HepG2 (cell line): Measurements from ENCODE around the gene ARHGAP33. TPM values are rescaled to one million over a fixed set of nuclear protein-coding genes. Genes with fewer than 3 reads are reported as not detected.

Source experiments
- ARID4A ChIP-seq: sonication (generic); formaldehyde crosslinking; IDR thresholded peaks from 2 replicates; pipeline ENCODE4 v1.5.0; 2020; ENCODE audit warnings: mild to moderate bottlenecking, missing genetic modification reagents, borderline replicate concordance
- DPF2 ChIP-seq: sonication (generic); formaldehyde crosslinking; IDR thresholded peaks from 2 replicates; pipeline ENCODE4 v1.4.0; 2020; ENCODE audit warnings: mild to moderate bottlenecking, low read depth, missing genetic modification reagents, borderline replicate concordance
- FLYWCH1 ChIP-seq: sonication (generic); formaldehyde crosslinking; IDR thresholded peaks from 2 replicates; pipeline ENCODE4 v1.8.1; 2023; ENCODE audit warnings: mild to moderate bottlenecking, missing genetic modification reagents
- HNF4A ChIP-seq: sonication (generic); formaldehyde crosslinking; IDR thresholded peaks from 2 replicates; pipeline ENCODE4 v1.4.0; 2020; ENCODE audit warnings: missing genetic modification reagents
- HOXA7 ChIP-seq: sonication (generic); formaldehyde crosslinking; IDR thresholded peaks from 2 replicates; pipeline ENCODE4 v1.8.1; 2022; ENCODE audit warnings: mild to moderate bottlenecking, missing genetic modification reagents, moderate library complexity
- MXI1 ChIP-seq: IDR thresholded peaks from 3 replicates; pipeline ENCODE4 v1.6.1; 2012; ENCODE audit warnings: low read depth, low read length, inconsistent platforms, borderline replicate concordance
- SALL1 ChIP-seq: sonication (generic); formaldehyde crosslinking; IDR thresholded peaks from 2 replicates; pipeline ENCODE4 v1.8.0; 2022; ENCODE audit warnings: mild to moderate bottlenecking, missing genetic modification reagents
- ZNF142 ChIP-seq: sonication (generic); formaldehyde crosslinking; IDR thresholded peaks from 2 replicates; pipeline ENCODE4 v1.4.0; 2020; ENCODE audit warnings: missing genetic modification reagents
- ZNF432 ChIP-seq: sonication (generic); formaldehyde crosslinking; IDR thresholded peaks from 2 replicates; pipeline ENCODE4 v1.5.0; 2020; ENCODE audit warnings: missing genetic modification reagents, mild to moderate bottlenecking, borderline replicate concordance
- polyA plus RNA-seq, 8 experiments: library from polyadenylated mRNA; depleted of rRNA in 3 of 8; stranded (reverse) in 7 of 8; unstranded in 1 of 8; fragments of >200 nt; fragmentation: Illumina TruSeq in 4 of 8; extraction: Trizol in 4 of 8; gene quantifications; 2 replicates each; pipeline versions ENCODE4 v1.2.1 to v1.2.3, GENCODE V29; 2011 to 2016; ENCODE audit warnings: low read depth in 4 of 8, missing spikeins in 1 of 8, mixed read lengths in 1 of 8; ENCODE audit not compliant: insufficient read depth in 1 of 8
- total RNA-seq, 5 experiments: library from RNA; depleted of rRNA; stranded (reverse); fragments of >200 nt; fragmentation: Illumina TruSeq; extraction: Trizol; gene quantifications; 2 replicates each; pipeline ENCODE4 v1.2.3, GENCODE V29; 2016; ENCODE audit warnings: low read depth in 1 of 5
- TF ChIP-seq, protein P1 (sequence below): sonication (generic); formaldehyde crosslinking; IDR thresholded peaks from 2 replicates; pipeline ENCODE4 v1.8.0; 2022; ENCODE audit warnings: missing genetic modification reagents, mild to moderate bottlenecking, inconsistent platforms, borderline replicate concordance
- TF ChIP-seq, protein P2 (sequence below): sonication (generic); formaldehyde crosslinking; IDR thresholded peaks from 2 replicates; pipeline ENCODE4 v1.9.0; 2021; ENCODE audit warnings: missing genetic modification reagents, borderline replicate concordance

Gene ARHGAP33
- total and polyA plus RNA-seq, 2 of the 13 experiments (the other 11 are each of a cell fraction or from before 2014, with no cell fraction given): 1.3 to 2.7 TPM

- peak; percentile 51 for TF ChIP-seq ARID4A
- no peak for TF ChIP-seq FLYWCH1 (CRISPR knock-in tag)
- no peak for TF ChIP-seq ZNF142 (CRISPR knock-in tag)
- TF ChIP-seq, protein P1, sequence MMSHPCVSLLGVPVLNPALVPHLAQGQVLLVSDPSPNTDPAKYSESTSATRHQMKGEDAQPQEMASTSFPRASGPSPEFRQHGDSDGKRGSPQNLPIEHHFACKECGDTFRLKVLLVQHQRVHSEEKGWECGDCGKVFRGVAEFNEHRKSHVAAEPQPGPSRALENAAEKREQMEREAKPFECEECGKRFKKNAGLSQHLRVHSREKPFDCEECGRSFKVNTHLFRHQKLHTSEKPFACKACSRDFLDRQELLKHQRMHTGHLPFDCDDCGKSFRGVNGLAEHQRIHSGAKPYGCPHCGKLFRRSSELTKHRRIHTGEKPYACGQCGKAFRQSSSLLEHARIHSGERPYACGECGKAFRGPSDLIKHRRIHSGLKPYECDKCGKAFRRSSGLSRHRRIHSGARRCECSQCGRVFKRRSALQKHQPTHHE (CRISPR knock-in tag): no peak
- TF ChIP-seq HOXA7: no peak
- TF ChIP-seq SALL1: peak; percentile 53; the same call in 1 of the 2 replicates
- TF ChIP-seq MXI1: peak; percentile 89; the same call in 2 of the 3 replicates
- no peak for TF ChIP-seq HNF4A (CRISPR knock-in tag)
- TF ChIP-seq, protein P2, sequence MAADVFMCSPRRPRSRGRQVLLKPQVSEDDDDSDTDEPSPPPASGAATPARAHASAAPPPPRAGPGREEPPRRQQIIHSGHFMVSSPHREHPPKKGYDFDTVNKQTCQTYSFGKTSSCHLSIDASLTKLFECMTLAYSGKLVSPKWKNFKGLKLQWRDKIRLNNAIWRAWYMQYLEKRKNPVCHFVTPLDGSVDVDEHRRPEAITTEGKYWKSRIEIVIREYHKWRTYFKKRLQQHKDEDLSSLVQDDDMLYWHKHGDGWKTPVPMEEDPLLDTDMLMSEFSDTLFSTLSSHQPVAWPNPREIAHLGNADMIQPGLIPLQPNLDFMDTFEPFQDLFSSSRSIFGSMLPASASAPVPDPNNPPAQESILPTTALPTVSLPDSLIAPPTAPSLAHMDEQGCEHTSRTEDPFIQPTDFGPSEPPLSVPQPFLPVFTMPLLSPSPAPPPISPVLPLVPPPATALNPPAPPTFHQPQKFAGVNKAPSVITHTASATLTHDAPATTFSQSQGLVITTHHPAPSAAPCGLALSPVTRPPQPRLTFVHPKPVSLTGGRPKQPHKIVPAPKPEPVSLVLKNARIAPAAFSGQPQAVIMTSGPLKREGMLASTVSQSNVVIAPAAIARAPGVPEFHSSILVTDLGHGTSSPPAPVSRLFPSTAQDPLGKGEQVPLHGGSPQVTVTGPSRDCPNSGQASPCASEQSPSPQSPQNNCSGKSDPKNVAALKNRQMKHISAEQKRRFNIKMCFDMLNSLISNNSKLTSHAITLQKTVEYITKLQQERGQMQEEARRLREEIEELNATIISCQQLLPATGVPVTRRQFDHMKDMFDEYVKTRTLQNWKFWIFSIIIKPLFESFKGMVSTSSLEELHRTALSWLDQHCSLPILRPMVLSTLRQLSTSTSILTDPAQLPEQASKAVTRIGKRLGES (CRISPR knock-in tag): no peak
- no peak for TF ChIP-seq DPF2
- no peak for TF ChIP-seq ZNF432 (CRISPR knock-in tag)
These were observed 30.7 kb upstream of the ARHGAP33 start (continued) for GRCh38 chr19:35744430-35745327.
